Bronchial epithelial cell (primary cell): ENCODE data around the gene USH1G. TPM values are rescaled to one million over a fixed set of nuclear protein-coding genes. Genes with fewer than 3 reads are reported as not detected.
A peak's percentile ranks its signal among the peaks of the same experiment; 100 is the strongest.
"Not testable (repeated sequence)": the region's sequence is repeated elsewhere in the genome, so short reads cannot be mapped to it uniquely, and the experiment has no call there.

Experiments used
- DNase-seq: peaks from one replicate; pipeline ENCODE4 v3.0.0-alpha.2; 2010; ENCODE audit warnings: low read depth
- FAIRE-seq: peaks from 2 replicates; lab custom pipeline; 2011; peaks lifted over from hg19 to GRCh38; lab: Jason Lieb, UNC
- H3K27me3 ChIP-seq: 2 replicates; pipeline ENCODE4 v1.5.1; 2011; ENCODE audit warnings: low read length; ENCODE audit not compliant: control insufficient read depth, insufficient read depth
- H3K36me3 ChIP-seq: 2 replicates; pipeline ENCODE4 v1.5.1; 2011; ENCODE audit warnings: low read length; ENCODE audit not compliant: control insufficient read depth, insufficient read depth
- H3K4me3 ChIP-seq: 2 replicates; pipeline ENCODE4 v1.5.1; 2011; ENCODE audit warnings: mild to moderate bottlenecking, low read depth, low read length, control low read depth
- CTCF ChIP-seq: IDR thresholded peaks from 2 replicates; pipeline ENCODE4 v1.5.1; 2011; ENCODE audit warnings: mild to moderate bottlenecking, moderate library complexity, low read length, control low read depth, inconsistent platforms; ENCODE audit not compliant: insufficient read depth, severe bottlenecking
- total RNA-seq: library from RNA; depleted of rRNA; stranded (reverse); fragments of >200 nt; gene quantifications from 2 replicates; pipeline ENCODE4 v1.2.1, GENCODE V29; 2014

USH1G gene
- 1.1 and 3.3 TPM in 2 replicates for total RNA-seq

GRCh38 chr17:74922694-74923537 lies at the start of gene USH1G:
USH1G (minus strand) TSS chr17:74923255; CDS start chr17:74923073, 182 bp downstream.
- Histone ChIP-seq H3K27me3 (peaks cover 17% of the 10 kb centered on the region), H3K4me3 (peak within 1 kb of the TSS; percentile 48), H3K36me3 (no peaks in the 10 kb centered on the region)
- FAIRE-seq (no peak), DNase-seq (no peak)
- no peak for TF ChIP-seq CTCF

- no peak for FAIRE-seq
- Histone ChIP-seq H3K27me3 (peaks cover 5% of the 10 kb centered on the region), H3K36me3 (no peaks in the 10 kb centered on the region), H3K4me3 (peak within 1 kb of the TSS; percentile 58)
- peak; percentile 35 for DNase-seq
- no peak for TF ChIP-seq CTCF
Measured at GRCh38 chr17:74972107-74972972, 49.3 kb upstream of the USH1G start, which contains the start of gene HID1. HID1 (minus strand) TSS chr17:74972759; CDS start chr17:74972656, 103 bp downstream.

- no peak for FAIRE-seq
- peaks cover 5% of the 10 kb centered on the region for H3K27me3 ChIP-seq
- DNase-seq: no peak
- H3K4me3 ChIP-seq: peak overlapping the region; percentile 58
- TF ChIP-seq CTCF: no peak
- H3K36me3 ChIP-seq: no peaks in the 10 kb centered on the region
Measured at GRCh38 chr17:74971842-74972106, 48.7 kb upstream of the USH1G start.

GRCh38 chr17:74971069-74971841 lies 48.2 kb upstream of the USH1G start:
- no peak for TF ChIP-seq CTCF
- FAIRE-seq: no peak
- H3K4me3 ChIP-seq: no peak overlapping the region

GRCh38 chr17:74970395-74970794 lies 47.3 kb upstream of the USH1G start:
- FAIRE-seq (no peak), DNase-seq (no peak)
- Histone ChIP-seq H3K36me3 (no peaks in the 10 kb centered on the region), H3K27me3 (peaks cover 5% of the 10 kb centered on the region), H3K4me3 (no peak overlapping the region)
- no peak for TF ChIP-seq CTCF

More at GRCh38 chr17:74971069-74971841, 48.2 kb upstream of the USH1G start:
- no peaks in the 10 kb centered on the region for H3K36me3 ChIP-seq
- H3K27me3 ChIP-seq: peaks cover 5% of the 10 kb centered on the region
- no peak for DNase-seq

GRCh38 chr17:74969501-74969900 lies 46.4 kb upstream of the USH1G start:
- not testable (repeated sequence) for DNase-seq, FAIRE-seq, H3K36me3 ChIP-seq, H3K4me3 ChIP-seq, H3K27me3 ChIP-seq
